HG02642 (cell line): Measurements from ENCODE around the gene LINC00305.
A peak's percentile ranks its signal among the peaks of the same experiment; 100 is the strongest.

Experiments used
- ATAC-seq: cut with Tn5 transposase; IDR thresholded peaks from one replicate; pipeline ENCODE4 v1.9.1; 2021; ENCODE audit warnings: mild to moderate bottlenecking; ENCODE audit not compliant: unreplicated experiment, poor library complexity

The LINC00305 gene

DNA sequence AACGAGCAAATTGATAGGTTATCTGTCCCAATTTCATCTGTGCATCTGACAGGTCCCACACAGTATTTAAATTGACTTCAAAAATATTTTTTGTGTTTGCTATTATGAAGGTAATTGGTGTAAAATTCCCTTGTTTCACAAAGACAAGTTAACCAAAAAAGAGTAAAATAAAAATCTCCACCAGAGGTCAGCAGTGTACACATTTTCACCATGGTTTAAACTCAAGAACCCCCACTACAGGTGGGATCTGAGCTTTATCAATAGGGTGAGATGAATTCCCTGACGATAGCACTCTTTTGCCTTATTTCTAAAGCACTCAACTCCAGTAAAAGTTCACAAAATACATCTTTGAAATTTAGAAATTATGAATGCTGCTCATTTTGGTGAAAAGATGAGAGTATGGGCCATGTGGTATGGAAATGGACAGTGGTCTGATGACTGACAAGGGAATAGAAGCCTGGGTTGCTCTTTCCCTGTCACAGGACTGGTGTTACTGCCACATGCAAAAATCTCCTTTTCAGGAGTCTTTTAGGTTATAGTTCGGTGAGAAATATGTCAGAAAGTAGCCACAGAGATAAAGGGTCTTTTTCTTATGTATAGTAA, 111.0 kb downstream of the LINC00305 start:
- ATAC-seq, result peak; percentile 70

DNA sequence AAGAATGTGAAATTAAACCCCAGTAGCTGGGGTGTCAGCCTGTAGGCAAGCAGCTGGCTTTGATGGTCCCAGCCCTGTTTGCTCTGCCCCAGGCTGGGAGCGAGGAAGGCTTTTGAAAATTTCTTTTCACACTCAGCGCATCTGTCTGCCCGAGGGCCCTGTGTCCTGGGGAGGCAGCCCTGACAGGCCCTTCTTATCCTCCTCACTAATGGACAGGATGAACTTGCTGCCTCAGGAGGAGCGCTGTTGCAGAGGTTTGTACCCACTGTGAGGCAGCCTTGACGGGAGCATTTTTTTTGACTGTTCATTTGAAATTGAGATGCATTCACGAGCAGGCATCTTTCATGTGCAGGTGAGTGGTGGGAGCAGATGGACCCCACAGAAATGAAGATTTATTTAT, 116.6 kb downstream of the LINC00305 start:
- no peak for ATAC-seq

DNA sequence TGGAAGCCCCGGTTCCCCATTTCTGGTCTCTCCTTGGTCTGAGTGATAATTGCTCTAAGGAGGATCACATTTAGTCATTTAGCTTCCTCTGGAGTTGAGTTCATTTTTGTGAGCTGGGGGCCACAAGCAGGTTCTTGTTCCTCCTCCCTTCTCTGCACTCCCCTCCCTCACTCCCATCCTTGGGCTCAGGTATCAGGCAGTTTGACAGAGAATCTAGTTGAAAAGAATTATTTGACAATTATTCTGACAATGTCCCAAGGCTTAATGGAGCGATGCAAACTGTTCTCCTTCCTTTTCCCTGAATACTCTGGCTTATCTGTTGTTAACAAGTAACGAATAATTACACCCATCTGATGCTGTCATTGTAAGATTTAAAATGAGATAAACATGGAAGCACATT, 117.5 kb downstream of the LINC00305 start:
- ATAC-seq, result no peak
